ENCODE data around the gene DDX54. TPM values are rescaled to one million over a fixed set of nuclear protein-coding genes. Genes with fewer than 3 reads are reported as not detected.

The DDX54 gene
- total RNA-seq, 2 donors from 2014 or later, result 77.3 to 96.2 TPM

- Mint-ChIP-seq H3K9me3 (no peaks in the 10 kb centered on the region), H3K27ac (peak overlapping the region in 1 of 2 donors; percentile 59)
These were observed 75.9 kb downstream of the DDX54 start for GRCh38 chr12:113109360-113109759.

GRCh38 chr12:113108308-113108707, 77.0 kb downstream of the DDX54 start:
- H3K36me3 Mint-ChIP-seq, result no peaks in the 10 kb centered on the region
- H3K9me3 Mint-ChIP-seq, result no peaks in the 10 kb centered on the region

More at GRCh38 chr12:113109360-113109759, 75.9 kb downstream of the DDX54 start:
- ATAC-seq (no peak), DNase-seq (ENCODE audit: low spot score in 2 of 2) (no peak)
- no peaks in the 10 kb centered on the region for H3K36me3 Mint-ChIP-seq

More at GRCh38 chr12:113108308-113108707, 77.0 kb downstream of the DDX54 start:
- DNase-seq (ENCODE audit: low spot score in 2 of 2) (no peak), ATAC-seq (no peak)
- H3K27ac Mint-ChIP-seq, result no peak overlapping the region

Other genes with a start within 250 kb of the DDX54 start
- gene OAS3, start 247.0 kb downstream of the DDX54 start, total RNA-seq, result 10 to 100 TPM; 21.8 to 76.6 TPM
- 100 to 1,000 TPM in 1 of 2 donors, 10 to 100 TPM in 1; 56.6 to 199 TPM for gene OAS2, start 207.0 kb downstream of the DDX54 start, total RNA-seq
- gene DTX1, start 128.7 kb downstream of the DDX54 start, total RNA-seq, result 10 to 100 TPM in 1 of 2 donors, 1 to 10 TPM in 1; 9.8 to 17.3 TPM
- gene RASAL1, start 49.7 kb downstream of the DDX54 start, total RNA-seq, result 10 to 100 TPM in 1 of 2 donors, 1 to 10 TPM in 1; 9.8 to 15.1 TPM
- under 1 TPM; 0.45 to 0.98 TPM for gene CFAP73, start 35.8 kb downstream of the DDX54 start, total RNA-seq
- 10 to 100 TPM; 15.8 to 26.3 TPM for gene RITA1, start 243 bp upstream of the DDX54 start, total RNA-seq
- 100 to 1,000 TPM in 1 of 2 donors, 10 to 100 TPM in 1; 54.7 to 111 TPM for gene TPCN1, start 36.0 kb upstream of the DDX54 start, total RNA-seq
- gene SLC8B1, start 149.6 kb upstream of the DDX54 start, total RNA-seq, result 10 to 100 TPM; 24.2 to 28.5 TPM
- gene PLBD2, start 173.1 kb upstream of the DDX54 start, total RNA-seq, result 10 to 100 TPM; 14.7 to 14.9 TPM
- not detected for gene SDS, start 218.4 kb upstream of the DDX54 start, total RNA-seq
- 1 to 10 TPM in 1 of 2 donors, not detected in 1; 2.9 TPM for gene SDSL, start 236.9 kb upstream of the DDX54 start, total RNA-seq

Data from activated naive CD4-positive, alpha-beta T cell treated with anti-CD3 and anti-CD28 coated beads, Interleukin-2, amount 50 U/mL, for 72 hours (primary cell).